GM13977 (cell line): ENCODE data around the gene SAMD14.

Experiments used
- DNase-seq: peaks from one replicate; pipeline ENCODE4 v3.0.0; 2012; ENCODE audit warnings: low spot score
- CTCF ChIP-seq: IDR thresholded peaks from 2 replicates; pipeline ENCODE4 v1.5.1; 2012; ENCODE audit warnings: mild to moderate bottlenecking, control low read depth; ENCODE audit not compliant: insufficient read depth; ENCODE audit errors: extremely low read depth, missing control alignments
- in situ Hi-C: fragments of 300-500 bp; cut with MboI; formaldehyde crosslinking; loops from one replicate; pipeline ENCODE4 v1.12.0; 2022; ENCODE audit warnings: low sequenced_read_pairs, low pct_unique_long_range_greater_than_20kb, mixed read lengths, inconsistent platforms; ENCODE audit not compliant: unreplicated experiment

Gene SAMD14

GRCh38 chr17:50148226-50149090 lies 18.5 kb upstream of the SAMD14 start:
- DNase-seq, result peak; percentile 89
- in situ Hi-C loops, result no loop called here

GRCh38 chr17:50147841-50148225 lies 17.9 kb upstream of the SAMD14 start:
- no peak for DNase-seq
- no peak for TF ChIP-seq CTCF

More at GRCh38 chr17:50148226-50149090, 18.5 kb upstream of the SAMD14 start:
- TF ChIP-seq CTCF, result no peak

GRCh38 chr17:50146927-50147665 lies 17.1 kb upstream of the SAMD14 start:
- no peak for DNase-seq
- in situ Hi-C loops, result no loop called here
- TF ChIP-seq CTCF, result no peak

More at GRCh38 chr17:50147841-50148225, 17.9 kb upstream of the SAMD14 start:
- in situ Hi-C loops, result no loop called here

GRCh38 chr17:50146230-50146926 lies 16.4 kb upstream of the SAMD14 start:
- no peak for TF ChIP-seq CTCF
- no peak for DNase-seq
- in situ Hi-C loops, result no loop called here

GRCh38 chr17:50145532-50146229 lies 15.7 kb upstream of the SAMD14 start:
- no peak for TF ChIP-seq CTCF
- in situ Hi-C loops, result no loop called here
- no peak for DNase-seq

- DNase-seq, result no peak
- in situ Hi-C loops, result no loop called here
Measured at GRCh38 chr17:50144845-50145531, 15.0 kb upstream of the SAMD14 start.

More at GRCh38 chr17:50144845-50145531, 15.0 kb upstream of the SAMD14 start:
- TF ChIP-seq CTCF, result no peak
